Measurements from ENCODE around the gene AFF3. TPM values are rescaled to one million over a fixed set of nuclear protein-coding genes. Genes with fewer than 3 reads are reported as not detected.

The AFF3 gene
- total and polyA plus RNA-seq, 2 donors (not counting 1 experiment from before 2014, with no cell fraction given) = 0.50 to 2.5 TPM

- no peaks in the 10 kb centered on the region for H3K9me3 ChIP-seq (ENCODE audit: control insufficient read depth, insufficient read depth, low read depth, low read length)
- TF ChIP-seq EZH2 (IDR thresholded peaks at IDR 0.05; ENCODE audit: low read length, missing control alignments) = no peak
- no peak overlapping the region for H2AFZ ChIP-seq (ENCODE audit: low read length)
- no peaks in the 10 kb centered on the region for H3K79me2 ChIP-seq (ENCODE audit: control insufficient read depth, insufficient read depth, low read length)
- no peaks in the 10 kb centered on the region for H3K36me3 ChIP-seq (ENCODE audit: control insufficient read depth, insufficient read depth, low read length)
- no peak overlapping the region for H3K27ac ChIP-seq (ENCODE audit: insufficient read depth, low read length)
- no peak overlapping the region for H3K4me3 ChIP-seq (replicated peaks in 1 of 4; ENCODE audit: control extremely low read depth in 1 of 4, insufficient read depth in 1 of 4, low read depth in 3 of 4, low read length in 4 of 4)
- no peak overlapping the region for H3K9ac ChIP-seq (ENCODE audit: insufficient read depth, low read length)
- no peaks in the 10 kb centered on the region for H3K27me3 ChIP-seq (ENCODE audit: control insufficient read depth, insufficient read depth, low read length)
- no peak for DNase-seq (ENCODE audit: low read depth in 2 of 2)
- no peaks in the 10 kb centered on the region for H4K20me1 ChIP-seq (ENCODE audit: control insufficient read depth, extremely low read depth, insufficient read depth, low read length)
- no peak overlapping the region for H3K4me2 ChIP-seq (ENCODE audit: extremely low read depth, insufficient read depth, low read length)
- H3K4me1 ChIP-seq (ENCODE audit: control insufficient read depth, extremely low read depth, insufficient read depth, low read length) = no peaks in the 10 kb centered on the region
These were observed 358.1 kb downstream of the AFF3 start for GRCh38 chr2:99784282-99784681.

GRCh38 chr2:99780276-99780675 lies 362.1 kb downstream of the AFF3 start:
- TF ChIP-seq CTCF (conservative IDR thresholded peaks at IDR 0.05 in 1 of 2, IDR thresholded peaks at IDR 0.05 in 1 of 2; ENCODE audit: low read depth in 1 of 2, low read length in 2 of 2) (no peak), EZH2 (IDR thresholded peaks at IDR 0.05; ENCODE audit: low read length, missing control alignments) (no peak)
- no peak overlapping the region for H3K27ac ChIP-seq (ENCODE audit: insufficient read depth, low read length)
- DNase-seq (ENCODE audit: low read depth in 2 of 2) = no peak
- no peak overlapping the region for H2AFZ ChIP-seq (ENCODE audit: low read length)
- no peak overlapping the region for H3K4me2 ChIP-seq (ENCODE audit: extremely low read depth, insufficient read depth, low read length)
- no peaks in the 10 kb centered on the region for H3K9me3 ChIP-seq (ENCODE audit: control insufficient read depth, insufficient read depth, low read depth, low read length)
- no peak overlapping the region for H3K9ac ChIP-seq (ENCODE audit: insufficient read depth, low read length)
- H3K4me1 ChIP-seq (ENCODE audit: control insufficient read depth, extremely low read depth, insufficient read depth, low read length) = no peaks in the 10 kb centered on the region
- H3K27me3 ChIP-seq (ENCODE audit: control insufficient read depth, insufficient read depth, low read length) = no peaks in the 10 kb centered on the region
- no peaks in the 10 kb centered on the region for H3K79me2 ChIP-seq (ENCODE audit: control insufficient read depth, insufficient read depth, low read length)
- H4K20me1 ChIP-seq (ENCODE audit: control insufficient read depth, extremely low read depth, insufficient read depth, low read length) = no peaks in the 10 kb centered on the region
- no peaks in the 10 kb centered on the region for H3K36me3 ChIP-seq (ENCODE audit: control insufficient read depth, insufficient read depth, low read length)
- no peak overlapping the region for H3K4me3 ChIP-seq (replicated peaks in 1 of 4; ENCODE audit: control extremely low read depth in 1 of 4, insufficient read depth in 1 of 4, low read depth in 3 of 4, low read length in 4 of 4)

GRCh38 chr2:99779276-99779675 lies 363.1 kb downstream of the AFF3 start:
- no peak for DNase-seq (ENCODE audit: low read depth in 2 of 2)
- Histone ChIP-seq H3K4me3 (replicated peaks in 1 of 4; ENCODE audit: control extremely low read depth in 1 of 4, insufficient read depth in 1 of 4, low read depth in 3 of 4, low read length in 4 of 4) (no peak overlapping the region), H4K20me1 (ENCODE audit: control insufficient read depth, extremely low read depth, insufficient read depth, low read length) (no peaks in the 10 kb centered on the region), H3K9ac (ENCODE audit: insufficient read depth, low read length) (no peak overlapping the region), H3K27me3 (ENCODE audit: control insufficient read depth, insufficient read depth, low read length) (no peaks in the 10 kb centered on the region), H3K36me3 (ENCODE audit: control insufficient read depth, insufficient read depth, low read length) (no peaks in the 10 kb centered on the region), H2AFZ (ENCODE audit: low read length) (no peak overlapping the region), H3K4me2 (ENCODE audit: extremely low read depth, insufficient read depth, low read length) (no peak overlapping the region), H3K4me1 (ENCODE audit: control insufficient read depth, extremely low read depth, insufficient read depth, low read length) (no peaks in the 10 kb centered on the region), H3K79me2 (ENCODE audit: control insufficient read depth, insufficient read depth, low read length) (no peaks in the 10 kb centered on the region), H3K27ac (ENCODE audit: insufficient read depth, low read length) (no peak overlapping the region), H3K9me3 (ENCODE audit: control insufficient read depth, insufficient read depth, low read depth, low read length) (no peaks in the 10 kb centered on the region)
- no peak for TF ChIP-seq EZH2 (IDR thresholded peaks at IDR 0.05; ENCODE audit: low read length, missing control alignments)
- TF ChIP-seq CTCF (conservative IDR thresholded peaks at IDR 0.05 in 1 of 2, IDR thresholded peaks at IDR 0.05 in 1 of 2; ENCODE audit: low read depth in 1 of 2, low read length in 2 of 2) = no peak

Data from fibroblast of lung (primary cell).